ENCODE measurements around the gene SRR. TPM values are rescaled to one million over a fixed set of nuclear protein-coding genes. Genes with fewer than 3 reads are reported as not detected.
A peak's percentile ranks its signal among the peaks of the same experiment; 100 is the strongest.

The SRR gene
- total RNA-seq, 1 experiment from 2014 or later = 5.6 TPM

- Histone ChIP-seq H3T11ph (ENCODE audit: low read length) (no peak overlapping the region), H3K23ac (ENCODE audit: insufficient read length, low read depth, low read length) (no peak overlapping the region), H2BK120ac (ENCODE audit: low read depth, low read length, poor library complexity, severe bottlenecking) (no peak overlapping the region), H2AK5ac (ENCODE audit: insufficient read length, low read length) (no peak overlapping the region), H4K5ac (ENCODE audit: insufficient read length, low read depth, low read length) (no peak overlapping the region), H2BK15ac (ENCODE audit: low read depth, low read length) (no peak overlapping the region), H3K27ac (ENCODE audit: insufficient read length, low read depth, low read length) (no peak overlapping the region), H2BK5ac (ENCODE audit: insufficient read length, low read length) (no peak overlapping the region), H2AFZ (ENCODE audit: low read length) (no peak overlapping the region), H3K4me1 (ENCODE audit: insufficient read depth, low read length) (0 out of 2 replicates have a peak, but pooled peaks cover 1% of the 10 kb centered on the region), H4K8ac (replicated peaks; ENCODE audit: insufficient read length, low read depth, low read length) (no peak overlapping the region), H3K14ac (ENCODE audit: insufficient read depth, low read length) (no peak overlapping the region; the same call in 1 of the 2 replicates), H4K20me1 (ENCODE audit: control insufficient read depth, insufficient read depth, insufficient read length) (no peaks in the 10 kb centered on the region), H4K91ac (ENCODE audit: insufficient read length, low read depth, low read length) (no peak overlapping the region), H2BK20ac (ENCODE audit: low read depth, low read length, poor library complexity, severe bottlenecking) (no peak overlapping the region), H3K56ac (ENCODE audit: insufficient read length, low read depth, low read length) (no peak overlapping the region), H3K79me2 (ENCODE audit: insufficient read depth, low read length) (no peaks in the 10 kb centered on the region), H2BK12ac (ENCODE audit: insufficient read length, low read depth, low read length) (no peak overlapping the region), H3K18ac (ENCODE audit: insufficient read length, low read depth, low read length) (no peak overlapping the region), H3K9ac (ENCODE audit: extremely low read depth, insufficient read length, low read length) (no peak overlapping the region), H3K4me2 (ENCODE audit: insufficient read depth, insufficient read length, low read length) (no peak overlapping the region), H3K23me2 (ENCODE audit: insufficient read length, low read depth, low read length, poor library complexity, severe bottlenecking) (no peaks in the 10 kb centered on the region), H3K9me3 (ENCODE audit: control insufficient read depth, low read depth, low read length) (no peaks in the 10 kb centered on the region), H3K27me3 (ENCODE audit: insufficient read depth, low read length) (no peaks in the 10 kb centered on the region), H3K4ac (ENCODE audit: low read depth, low read length) (no peak overlapping the region), H3K79me1 (ENCODE audit: insufficient read depth, low read depth, low read length, poor library complexity, severe bottlenecking) (no peaks in the 10 kb centered on the region)
- Mint-ChIP-seq H3K27me3 (ENCODE audit: low read depth) (peaks cover 3% of the 10 kb centered on the region; the same call in 1 of the 2 replicates), H3K9me3 (no peaks in the 10 kb centered on the region), H3K36me3 (ENCODE audit: insufficient read depth in 1 of 3, low read depth in 3 of 3) (peaks cover 4 to 18% (median 8%) of the 10 kb centered on the region in 3 experiments; a peak in 6 of 7 replicates), H3K27ac (peak overlapping the region in 1 of 3 experiments; percentile 80; a peak in 1 of 7 replicates), H3K4me3 (no peak overlapping the region), H3K4me1 (peaks cover 2 to 5% of the 10 kb centered on the region in 2 experiments)
- no peak for TF ChIP-seq CTCF (conservative IDR thresholded peaks at IDR 0.05)
- WGBS (ENCODE audit: extremely low coverage, insufficient read length, low lambda C conversion rate) = no CpG with 5 or more reads among the region's 26 CpGs
- no peak for DNase-seq
Measured at GRCh38 chr17:2363851-2364762, 60.4 kb downstream of the SRR start.

All from H9 (cell line).